Measurements from ENCODE around the gene TEX14.

The TEX14 gene

DNA sequence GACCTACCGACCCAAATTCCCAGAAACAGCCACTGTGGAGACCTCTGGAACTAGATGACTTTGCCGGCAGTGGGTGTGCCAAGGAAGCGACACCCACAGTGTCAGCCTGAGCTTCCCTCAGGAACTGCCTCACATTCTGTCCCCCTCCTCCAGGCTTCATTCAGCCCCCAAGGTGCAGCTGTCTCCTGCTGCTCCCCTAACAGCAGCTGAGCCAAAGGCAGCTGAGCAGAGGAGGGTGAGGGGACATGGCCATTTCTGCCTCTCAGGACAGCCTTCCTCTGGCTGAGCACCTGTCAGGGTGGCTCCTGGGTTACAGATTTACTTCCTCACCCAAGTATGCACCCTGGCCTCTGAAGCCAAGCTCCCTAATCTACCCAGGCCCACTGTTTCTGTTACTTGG is 155.3 kb downstream of the TEX14 start:
- no peaks in the 10 kb centered on the region for H3K36me3 ChIP-seq (replicated peaks)
- TF ChIP-seq, protein P1, sequence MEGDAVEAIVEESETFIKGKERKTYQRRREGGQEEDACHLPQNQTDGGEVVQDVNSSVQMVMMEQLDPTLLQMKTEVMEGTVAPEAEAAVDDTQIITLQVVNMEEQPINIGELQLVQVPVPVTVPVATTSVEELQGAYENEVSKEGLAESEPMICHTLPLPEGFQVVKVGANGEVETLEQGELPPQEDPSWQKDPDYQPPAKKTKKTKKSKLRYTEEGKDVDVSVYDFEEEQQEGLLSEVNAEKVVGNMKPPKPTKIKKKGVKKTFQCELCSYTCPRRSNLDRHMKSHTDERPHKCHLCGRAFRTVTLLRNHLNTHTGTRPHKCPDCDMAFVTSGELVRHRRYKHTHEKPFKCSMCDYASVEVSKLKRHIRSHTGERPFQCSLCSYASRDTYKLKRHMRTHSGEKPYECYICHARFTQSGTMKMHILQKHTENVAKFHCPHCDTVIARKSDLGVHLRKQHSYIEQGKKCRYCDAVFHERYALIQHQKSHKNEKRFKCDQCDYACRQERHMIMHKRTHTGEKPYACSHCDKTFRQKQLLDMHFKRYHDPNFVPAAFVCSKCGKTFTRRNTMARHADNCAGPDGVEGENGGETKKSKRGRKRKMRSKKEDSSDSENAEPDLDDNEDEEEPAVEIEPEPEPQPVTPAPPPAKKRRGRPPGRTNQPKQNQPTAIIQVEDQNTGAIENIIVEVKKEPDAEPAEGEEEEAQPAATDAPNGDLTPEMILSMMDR (IDR thresholded peaks at IDR 0.05; ENCODE audit: low read depth, low read length, missing control alignments) = no peak
- H3K27ac ChIP-seq = no peak overlapping the region
- in situ Hi-C loops (cut with HindIII; ENCODE audit: low pct_ligation_motif_present, low sequenced_read_pairs) = no loop called here
- H3K27me3 ChIP-seq (replicated peaks) = peaks cover 7% of the 10 kb centered on the region
- DNase-seq = no peak
- no peak overlapping the region for H3K4me3 ChIP-seq (ENCODE audit: low read depth, low read length)

DNA sequence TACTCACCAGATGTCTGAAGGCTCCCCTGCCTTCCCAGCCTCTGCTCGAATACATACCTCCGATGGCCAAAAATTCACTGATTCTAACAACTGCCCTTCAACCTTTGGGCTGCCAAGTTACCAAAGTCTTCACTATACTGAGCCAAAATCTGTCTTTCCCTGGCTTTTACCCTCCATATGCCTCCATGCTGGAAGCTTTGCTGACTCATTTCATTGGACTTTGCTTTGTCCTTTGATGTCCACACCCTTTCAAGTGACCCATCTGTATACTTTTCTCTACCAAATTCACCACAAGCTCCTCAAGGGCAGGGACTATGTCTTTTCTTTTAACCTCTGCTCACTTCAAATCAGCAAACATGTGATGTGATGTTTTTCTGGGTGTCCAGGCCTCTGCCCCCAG is 156.4 kb downstream of the TEX14 start:
- Histone ChIP-seq H3K27me3 (replicated peaks) (peaks cover 7% of the 10 kb centered on the region), H3K36me3 (replicated peaks) (no peaks in the 10 kb centered on the region), H3K4me3 (ENCODE audit: low read depth, low read length) (no peak overlapping the region), H3K27ac (no peak overlapping the region)
- in situ Hi-C loops (cut with HindIII; ENCODE audit: low pct_ligation_motif_present, low sequenced_read_pairs) = no loop called here
- no peak for DNase-seq
- TF ChIP-seq, protein P1 (IDR thresholded peaks at IDR 0.05; ENCODE audit: low read depth, low read length, missing control alignments) = no peak

DNA sequence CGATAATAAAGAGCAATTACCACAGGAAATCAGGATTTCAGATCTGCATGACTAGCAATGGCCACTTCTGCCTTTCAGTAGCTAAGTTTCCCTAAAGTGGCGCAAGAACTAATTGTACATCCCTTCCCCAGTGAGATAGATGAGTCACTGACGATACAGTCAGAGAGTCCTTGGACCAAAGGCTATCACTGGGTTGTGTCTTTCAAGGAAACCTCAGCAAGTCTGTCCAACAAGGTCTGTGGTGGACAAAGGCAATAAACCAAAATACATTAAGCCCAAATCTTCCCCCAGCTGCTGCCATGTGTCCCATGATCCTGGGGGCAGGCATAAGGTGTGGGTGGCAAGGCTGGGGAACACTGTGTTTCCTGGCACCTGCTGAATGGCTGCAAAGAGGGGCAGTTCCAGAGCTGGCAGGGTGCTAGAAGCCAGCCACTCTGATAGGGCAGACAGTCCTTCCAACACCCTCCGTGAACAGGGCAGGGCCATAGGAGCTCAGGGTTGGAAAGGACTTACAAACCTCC is 156.9 kb downstream of the TEX14 start:
- no peak overlapping the region for H3K4me3 ChIP-seq (ENCODE audit: low read depth, low read length)
- peak; percentile 53 for DNase-seq
- peaks cover 7% of the 10 kb centered on the region for H3K27me3 ChIP-seq (replicated peaks)
- TF ChIP-seq, protein P1 (IDR thresholded peaks at IDR 0.05; ENCODE audit: low read depth, low read length, missing control alignments) = no peak
- no peak overlapping the region for H3K27ac ChIP-seq
- H3K36me3 ChIP-seq (replicated peaks) = no peaks in the 10 kb centered on the region
- in situ Hi-C loops (cut with HindIII; ENCODE audit: low pct_ligation_motif_present, low sequenced_read_pairs) = no loop called here

- Histone ChIP-seq H3K36me3 (replicated peaks) (no peaks in the 10 kb centered on the region), H3K4me3 (ENCODE audit: low read depth, low read length) (no peak overlapping the region), H3K27me3 (replicated peaks) (peaks cover 4% of the 10 kb centered on the region), H3K27ac (no peak overlapping the region)
- in situ Hi-C loops (cut with HindIII; ENCODE audit: low pct_ligation_motif_present, low sequenced_read_pairs) = no loop called here
- DNase-seq = no peak
- TF ChIP-seq, protein P1 (IDR thresholded peaks at IDR 0.05; ENCODE audit: low read depth, low read length, missing control alignments) = peak; percentile 22
These were observed 157.5 kb downstream of the TEX14 start for GRCh38 chr17:58534331-58534730.

DNA sequence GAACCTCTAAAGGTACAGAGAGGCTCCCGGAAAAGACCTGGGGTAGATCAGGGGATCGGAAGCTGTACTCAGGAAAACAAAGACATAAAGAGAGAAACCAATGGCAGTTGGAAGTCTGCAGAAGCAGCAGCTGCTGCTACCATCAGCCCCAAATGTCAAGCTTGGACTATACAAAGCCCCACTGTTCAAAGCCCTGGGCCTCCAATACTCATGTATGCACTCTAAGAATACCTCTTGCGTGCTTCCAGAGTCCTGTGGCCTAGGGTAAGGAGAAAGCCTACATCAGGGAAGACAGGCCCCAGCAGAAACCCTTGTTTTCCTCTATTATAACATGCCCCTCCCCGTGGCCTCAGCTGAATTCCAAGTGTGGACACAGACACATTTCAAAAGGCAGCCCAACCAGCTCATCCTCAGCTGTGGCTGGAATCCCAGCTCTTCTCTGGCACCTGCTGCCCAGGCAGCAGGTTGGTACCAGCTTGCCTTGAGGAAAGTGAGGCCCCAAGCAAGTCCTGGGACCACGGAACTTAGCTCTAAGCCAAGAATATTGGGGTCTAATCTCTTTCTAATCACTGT is 158.1 kb downstream of the TEX14 start:
- H3K36me3 ChIP-seq (replicated peaks) = no peaks in the 10 kb centered on the region
- no peak overlapping the region for H3K27ac ChIP-seq
- in situ Hi-C loops (cut with HindIII; ENCODE audit: low pct_ligation_motif_present, low sequenced_read_pairs) = no loop called here
- TF ChIP-seq, protein P1 (IDR thresholded peaks at IDR 0.05; ENCODE audit: low read depth, low read length, missing control alignments) = no peak
- no peak for DNase-seq
- H3K4me3 ChIP-seq (ENCODE audit: low read depth, low read length) = no peak overlapping the region
- no peaks in the 10 kb centered on the region for H3K27me3 ChIP-seq (replicated peaks)

GRCh38 chr17:58532555-58532951 is 159.3 kb downstream of the TEX14 start:
- no peaks in the 10 kb centered on the region for H3K27me3 ChIP-seq (replicated peaks)
- TF ChIP-seq, protein P1 (IDR thresholded peaks at IDR 0.05; ENCODE audit: low read depth, low read length, missing control alignments) = no peak
- no peak overlapping the region for H3K27ac ChIP-seq
- H3K36me3 ChIP-seq (replicated peaks) = no peaks in the 10 kb centered on the region
- H3K4me3 ChIP-seq (ENCODE audit: low read depth, low read length) = no peak overlapping the region
- in situ Hi-C loops (cut with HindIII; ENCODE audit: low pct_ligation_motif_present, low sequenced_read_pairs) = no loop called here
- no peak for DNase-seq

Data from brain microvascular endothelial cell (primary cell).